Measurements from ENCODE around the gene ZNF740. TPM values are rescaled to one million over a fixed set of nuclear protein-coding genes. Genes with fewer than 3 reads are reported as not detected.

The ZNF740 gene
- total RNA-seq, 1 experiment from 2014 or later = 49.7 TPM

DNA sequence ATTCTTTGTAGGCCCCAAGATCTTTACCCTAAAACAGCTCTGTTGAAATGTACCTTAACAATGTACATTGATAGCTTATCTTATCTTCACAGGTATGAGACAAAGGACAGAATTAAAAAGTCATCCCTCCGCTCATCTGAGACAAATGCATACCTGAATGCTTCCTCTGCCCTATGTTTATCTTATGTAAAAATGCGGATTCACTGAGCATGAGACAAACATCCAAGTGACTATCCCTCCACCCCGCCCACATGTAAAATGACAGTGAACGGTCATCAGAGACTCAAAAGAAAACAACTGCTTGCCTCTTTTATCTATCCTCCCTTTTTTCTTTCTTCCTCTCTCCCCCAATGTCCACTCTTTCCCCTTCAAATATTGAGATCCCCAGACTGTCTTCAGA lies 37.2 kb upstream of the ZNF740 start:
- Histone ChIP-seq H3K4me3 (replicated peaks in 1 of 2; ENCODE audit: low read depth in 1 of 2, low read length in 2 of 2) (no peak overlapping the region), H3K9ac (ENCODE audit: low read length) (no peak overlapping the region), H2AFZ (ENCODE audit: low read depth, low read length, poor library complexity, severe bottlenecking) (no peak overlapping the region), H3K4me2 (ENCODE audit: low read length) (no peak overlapping the region), H3K79me2 (ENCODE audit: insufficient read depth, low read length) (no peaks in the 10 kb centered on the region), H3K36me3 (ENCODE audit: control insufficient read depth in 1 of 2, insufficient read depth in 2 of 2, low read length in 2 of 2) (no peaks in the 10 kb centered on the region), H3K27me3 (ENCODE audit: insufficient read depth, low read length) (no peaks in the 10 kb centered on the region), H3K4me1 (ENCODE audit: control insufficient read depth in 1 of 2, insufficient read depth in 2 of 2, low read length in 2 of 2) (no peaks in the 10 kb centered on the region), H3K9me3 (ENCODE audit: control insufficient read depth in 1 of 2, insufficient read depth in 1 of 2, low read depth in 1 of 2, low read length in 2 of 2) (peaks cover 8% of the 10 kb centered on the region in 2 experiments; a peak in 2 of 4 replicates), H4K20me1 (ENCODE audit: insufficient read depth) (no peaks in the 10 kb centered on the region), H3K27ac (ENCODE audit: low read depth, low read length) (no peak overlapping the region), H3K9me2 (ENCODE audit: insufficient read depth) (no peaks in the 10 kb centered on the region)
- ATAC-seq (no peak), DNase-seq (ENCODE audit: low read depth, low spot score) (no peak)
- TF ChIP-seq, protein P1, sequence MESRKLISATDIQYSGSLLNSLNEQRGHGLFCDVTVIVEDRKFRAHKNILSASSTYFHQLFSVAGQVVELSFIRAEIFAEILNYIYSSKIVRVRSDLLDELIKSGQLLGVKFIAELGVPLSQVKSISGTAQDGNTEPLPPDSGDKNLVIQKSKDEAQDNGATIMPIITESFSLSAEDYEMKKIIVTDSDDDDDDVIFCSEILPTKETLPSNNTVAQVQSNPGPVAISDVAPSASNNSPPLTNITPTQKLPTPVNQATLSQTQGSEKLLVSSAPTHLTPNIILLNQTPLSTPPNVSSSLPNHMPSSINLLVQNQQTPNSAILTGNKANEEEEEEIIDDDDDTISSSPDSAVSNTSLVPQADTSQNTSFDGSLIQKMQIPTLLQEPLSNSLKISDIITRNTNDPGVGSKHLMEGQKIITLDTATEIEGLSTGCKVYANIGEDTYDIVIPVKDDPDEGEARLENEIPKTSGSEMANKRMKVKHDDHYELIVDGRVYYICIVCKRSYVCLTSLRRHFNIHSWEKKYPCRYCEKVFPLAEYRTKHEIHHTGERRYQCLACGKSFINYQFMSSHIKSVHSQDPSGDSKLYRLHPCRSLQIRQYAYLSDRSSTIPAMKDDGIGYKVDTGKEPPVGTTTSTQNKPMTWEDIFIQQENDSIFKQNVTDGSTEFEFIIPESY (IDR thresholded peaks at IDR 0.05; ENCODE audit: extremely low read depth, insufficient replicate concordance, low read length) = no peak
- no peak for TF ChIP-seq TCF7L2 (IDR thresholded peaks at IDR 0.05; ENCODE audit: borderline replicate concordance, extremely low read depth, insufficient read depth, insufficient read length)
- TF ChIP-seq POLR2A (IDR thresholded peaks at IDR 0.05; ENCODE audit: borderline replicate concordance, extremely low read depth, insufficient read depth, insufficient read length) = no peak
- TF ChIP-seq, protein P2, sequence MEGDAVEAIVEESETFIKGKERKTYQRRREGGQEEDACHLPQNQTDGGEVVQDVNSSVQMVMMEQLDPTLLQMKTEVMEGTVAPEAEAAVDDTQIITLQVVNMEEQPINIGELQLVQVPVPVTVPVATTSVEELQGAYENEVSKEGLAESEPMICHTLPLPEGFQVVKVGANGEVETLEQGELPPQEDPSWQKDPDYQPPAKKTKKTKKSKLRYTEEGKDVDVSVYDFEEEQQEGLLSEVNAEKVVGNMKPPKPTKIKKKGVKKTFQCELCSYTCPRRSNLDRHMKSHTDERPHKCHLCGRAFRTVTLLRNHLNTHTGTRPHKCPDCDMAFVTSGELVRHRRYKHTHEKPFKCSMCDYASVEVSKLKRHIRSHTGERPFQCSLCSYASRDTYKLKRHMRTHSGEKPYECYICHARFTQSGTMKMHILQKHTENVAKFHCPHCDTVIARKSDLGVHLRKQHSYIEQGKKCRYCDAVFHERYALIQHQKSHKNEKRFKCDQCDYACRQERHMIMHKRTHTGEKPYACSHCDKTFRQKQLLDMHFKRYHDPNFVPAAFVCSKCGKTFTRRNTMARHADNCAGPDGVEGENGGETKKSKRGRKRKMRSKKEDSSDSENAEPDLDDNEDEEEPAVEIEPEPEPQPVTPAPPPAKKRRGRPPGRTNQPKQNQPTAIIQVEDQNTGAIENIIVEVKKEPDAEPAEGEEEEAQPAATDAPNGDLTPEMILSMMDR (IDR thresholded peaks at IDR 0.05 in 2 of 3, conservative IDR thresholded peaks at IDR 0.05 in 1 of 3; ENCODE audit: borderline replicate concordance in 1 of 3, insufficient read depth in 1 of 3, low read depth in 2 of 3, low read length in 2 of 3) = no peak
- no peak for TF ChIP-seq YY1 (IDR thresholded peaks at IDR 0.05; ENCODE audit: extremely low read depth, insufficient replicate concordance, low read depth, low read length)
- no peak for TF ChIP-seq ZFX (IDR thresholded peaks at IDR 0.05)
- TF ChIP-seq RAD21 (IDR thresholded peaks at IDR 0.05; ENCODE audit: low read depth) = no peak
- TF ChIP-seq JUND (IDR thresholded peaks at IDR 0.05) = no peak
- TF ChIP-seq, protein P3, sequence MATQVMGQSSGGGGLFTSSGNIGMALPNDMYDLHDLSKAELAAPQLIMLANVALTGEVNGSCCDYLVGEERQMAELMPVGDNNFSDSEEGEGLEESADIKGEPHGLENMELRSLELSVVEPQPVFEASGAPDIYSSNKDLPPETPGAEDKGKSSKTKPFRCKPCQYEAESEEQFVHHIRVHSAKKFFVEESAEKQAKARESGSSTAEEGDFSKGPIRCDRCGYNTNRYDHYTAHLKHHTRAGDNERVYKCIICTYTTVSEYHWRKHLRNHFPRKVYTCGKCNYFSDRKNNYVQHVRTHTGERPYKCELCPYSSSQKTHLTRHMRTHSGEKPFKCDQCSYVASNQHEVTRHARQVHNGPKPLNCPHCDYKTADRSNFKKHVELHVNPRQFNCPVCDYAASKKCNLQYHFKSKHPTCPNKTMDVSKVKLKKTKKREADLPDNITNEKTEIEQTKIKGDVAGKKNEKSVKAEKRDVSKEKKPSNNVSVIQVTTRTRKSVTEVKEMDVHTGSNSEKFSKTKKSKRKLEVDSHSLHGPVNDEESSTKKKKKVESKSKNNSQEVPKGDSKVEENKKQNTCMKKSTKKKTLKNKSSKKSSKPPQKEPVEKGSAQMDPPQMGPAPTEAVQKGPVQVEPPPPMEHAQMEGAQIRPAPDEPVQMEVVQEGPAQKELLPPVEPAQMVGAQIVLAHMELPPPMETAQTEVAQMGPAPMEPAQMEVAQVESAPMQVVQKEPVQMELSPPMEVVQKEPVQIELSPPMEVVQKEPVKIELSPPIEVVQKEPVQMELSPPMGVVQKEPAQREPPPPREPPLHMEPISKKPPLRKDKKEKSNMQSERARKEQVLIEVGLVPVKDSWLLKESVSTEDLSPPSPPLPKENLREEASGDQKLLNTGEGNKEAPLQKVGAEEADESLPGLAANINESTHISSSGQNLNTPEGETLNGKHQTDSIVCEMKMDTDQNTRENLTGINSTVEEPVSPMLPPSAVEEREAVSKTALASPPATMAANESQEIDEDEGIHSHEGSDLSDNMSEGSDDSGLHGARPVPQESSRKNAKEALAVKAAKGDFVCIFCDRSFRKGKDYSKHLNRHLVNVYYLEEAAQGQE (IDR thresholded peaks at IDR 0.05; ENCODE audit: low read depth) = no peak
- no peak for TF ChIP-seq EZH2phosphoT487 (IDR thresholded peaks at IDR 0.05; ENCODE audit: borderline replicate concordance)
- no peak for TF ChIP-seq SIN3A (IDR thresholded peaks at IDR 0.05; ENCODE audit: low read depth)
- TF ChIP-seq ELF1 (IDR thresholded peaks at IDR 0.05; ENCODE audit: borderline replicate concordance, low read depth) = no peak
- TF ChIP-seq EZH2 (IDR thresholded peaks at IDR 0.05) = no peak
- TF ChIP-seq, protein P4, sequence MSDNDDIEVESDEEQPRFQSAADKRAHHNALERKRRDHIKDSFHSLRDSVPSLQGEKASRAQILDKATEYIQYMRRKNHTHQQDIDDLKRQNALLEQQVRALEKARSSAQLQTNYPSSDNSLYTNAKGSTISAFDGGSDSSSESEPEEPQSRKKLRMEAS (IDR thresholded peaks at IDR 0.05) = no peak
- TF ChIP-seq SP1 (IDR thresholded peaks at IDR 0.05; ENCODE audit: low read depth) = no peak
- ChIA-PET POLR2A (no interaction called here), RAD21 (ENCODE audit: low non-redundant PET in 1 of 2, low total read pairs in 2 of 2, uncharacterized antibody in 2 of 2, unreplicated experiment in 2 of 2) (no interaction called here), CTCF (interaction anchor here (0.6 kb wide), 1 partner anchor 37 kb away, joined by 8 read pairs; the partner anchor contains the start of genes CSAD and ZNF740)
- intact Hi-C loops (cut with micrococcal nuclease) = no loop called here
- BruUV-seq (replicated peaks) = no TSS peak
